Medulla oblongata (tissue), 1 donor: Measurements from ENCODE around the gene OR56A5.

ENCODE experiments used
- DNase-seq: peaks from one replicate; pipeline ENCODE4 v3.0.0-alpha.2; 2015; ENCODE audit errors: extremely low spot score

Gene OR56A5

GRCh38 chr11:5933116-5933515, 35.2 kb downstream of the OR56A5 start:
- no peak for DNase-seq

- no peak for DNase-seq
Measured at GRCh38 chr11:5932671-5933070, 35.6 kb downstream of the OR56A5 start.

- DNase-seq: no peak
Measured at GRCh38 chr11:5931061-5931460, 37.2 kb downstream of the OR56A5 start.

DNA sequence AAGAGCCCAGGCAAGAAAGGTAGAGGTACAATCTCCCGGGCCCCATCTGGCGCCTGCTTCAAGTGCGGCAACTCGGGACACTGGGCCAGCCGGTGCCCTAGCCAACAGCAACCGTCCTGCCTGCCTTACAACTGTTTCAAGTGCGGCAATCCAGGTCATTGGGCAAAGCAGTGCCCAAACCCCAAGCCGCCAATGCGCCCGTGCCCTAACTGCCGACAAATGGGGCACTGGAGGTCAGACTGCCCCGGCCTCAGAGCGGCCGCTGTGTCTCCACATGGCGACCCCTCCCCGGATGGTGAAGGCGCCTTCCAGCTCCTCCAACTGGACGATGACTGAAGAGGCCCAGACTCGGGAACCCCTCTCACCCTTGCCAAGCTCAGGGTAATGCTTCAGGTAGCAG, 37.7 kb downstream of the OR56A5 start:
- DNase-seq: no peak

GRCh38 chr11:5929571-5930368, 38.5 kb downstream of the OR56A5 start:
- DNase-seq: no peak

GRCh38 chr11:5928811-5929210, 39.5 kb downstream of the OR56A5 start:
- no peak for DNase-seq

GRCh38 chr11:5928271-5928670, 40.0 kb downstream of the OR56A5 start:
- no peak for DNase-seq

DNA sequence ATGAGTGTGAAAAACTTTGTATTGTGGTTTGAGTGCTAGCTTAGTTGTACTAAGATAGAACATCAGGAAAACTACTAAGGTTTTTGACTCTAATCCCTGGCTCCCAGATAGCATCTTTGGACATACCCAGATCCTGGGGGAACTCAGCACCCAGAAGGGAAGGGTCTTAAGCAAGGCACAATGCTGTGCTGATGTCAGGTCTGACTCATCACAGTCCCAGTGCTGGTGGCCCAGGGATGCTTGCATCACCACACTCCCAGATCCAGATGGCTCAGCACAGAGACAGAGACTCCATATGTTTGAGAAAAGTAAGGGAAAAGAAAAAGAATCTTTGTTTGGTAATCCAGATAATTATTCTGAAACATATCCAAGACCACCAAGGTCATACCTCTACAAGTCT, 44.5 kb downstream of the OR56A5 start:
- DNase-seq: no peak

DNA sequence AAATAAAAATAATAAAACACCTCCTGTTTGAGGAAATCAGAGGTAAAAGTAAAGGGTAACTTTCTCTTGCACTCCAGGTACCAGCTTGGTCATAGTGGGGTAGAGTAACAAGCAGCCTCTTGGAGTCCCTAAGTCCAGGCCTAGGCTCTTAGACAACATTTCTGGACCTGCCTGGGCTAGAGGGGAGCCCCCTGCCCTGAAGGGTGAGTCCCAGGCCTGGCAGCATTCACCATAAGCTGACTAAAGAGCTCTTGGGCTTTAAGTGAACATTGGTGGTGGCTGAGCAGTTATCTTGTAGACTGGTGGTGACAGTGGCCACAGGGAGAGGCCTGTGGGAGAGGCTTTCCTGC, 44.9 kb downstream of the OR56A5 start:
- no peak for DNase-seq

DNA sequence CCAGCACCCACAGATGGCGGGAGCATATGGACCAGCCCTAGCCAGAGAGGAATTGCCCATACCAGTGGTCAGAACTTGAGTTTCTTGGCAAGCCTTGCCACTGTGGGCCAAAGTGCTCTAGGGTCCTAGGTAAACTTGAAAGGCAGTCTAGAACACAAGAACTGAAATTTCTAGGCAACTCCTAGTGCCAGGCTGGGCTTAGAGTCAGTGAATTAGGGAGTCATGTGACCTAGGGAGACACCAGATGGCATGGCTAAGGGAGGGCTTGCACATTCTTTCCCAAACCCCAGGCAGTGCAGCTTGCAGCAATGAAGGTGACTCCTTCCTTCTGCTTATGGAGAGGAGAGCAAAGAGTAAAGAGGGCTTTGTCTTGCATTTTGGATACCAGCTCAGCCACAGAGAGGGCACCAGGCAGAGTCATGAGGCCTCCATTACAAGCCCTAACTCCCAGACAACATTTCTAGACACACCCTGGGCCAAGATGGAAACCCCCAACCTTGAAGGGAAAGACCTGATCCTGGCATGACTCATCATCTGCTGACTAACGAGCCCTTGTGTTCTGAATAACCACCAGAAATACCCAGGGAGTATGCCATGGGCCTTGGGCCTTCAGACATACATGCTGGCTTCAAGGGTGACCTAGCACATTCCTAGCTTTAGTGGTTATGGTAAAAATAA, 45.4 kb downstream of the OR56A5 start:
- no peak for DNase-seq
